GM13977 (cell line): ENCODE results near the gene NIPBL.
"Not testable (repeated sequence)": the region's sequence is repeated elsewhere in the genome, so short reads cannot be mapped to it uniquely, and the experiment has no call there.

ENCODE experiments used
- DNase-seq: peaks from one replicate; pipeline ENCODE4 v3.0.0; 2012; ENCODE audit warnings: low spot score
- CTCF ChIP-seq: IDR thresholded peaks from 2 replicates; pipeline ENCODE4 v1.5.1; 2012; ENCODE audit warnings: mild to moderate bottlenecking, control low read depth; ENCODE audit not compliant: insufficient read depth; ENCODE audit errors: extremely low read depth, missing control alignments
- in situ Hi-C: fragments of 300-500 bp; cut with MboI; formaldehyde crosslinking; loops from one replicate; pipeline ENCODE4 v1.12.0; 2022; ENCODE audit warnings: low sequenced_read_pairs, low pct_unique_long_range_greater_than_20kb, mixed read lengths, inconsistent platforms; ENCODE audit not compliant: unreplicated experiment

The NIPBL gene

GRCh38 chr5:36885149-36885548 is 8.6 kb downstream of the NIPBL start:
- DNase-seq = no peak
- no peak for TF ChIP-seq CTCF
- in situ Hi-C loops = no loop called here

GRCh38 chr5:36885566-36886485 is 9.3 kb downstream of the NIPBL start:
- in situ Hi-C loops = no loop called here
- DNase-seq = no peak
- no peak for TF ChIP-seq CTCF

- no peak for DNase-seq
- in situ Hi-C loops = no loop called here
- TF ChIP-seq CTCF = no peak
Observed at GRCh38 chr5:36886791-36887190, 10.2 kb downstream of the NIPBL start.

GRCh38 chr5:36887532-36887931 is 11.0 kb downstream of the NIPBL start:
- in situ Hi-C loops = no loop called here
- no peak for TF ChIP-seq CTCF
- no peak for DNase-seq

- in situ Hi-C loops = no loop called here
- DNase-seq = no peak
Observed at GRCh38 chr5:36888303-36888702, 11.7 kb downstream of the NIPBL start.

GRCh38 chr5:36889264-36889663 is 12.7 kb downstream of the NIPBL start:
- no peak for TF ChIP-seq CTCF
- no peak for DNase-seq
- in situ Hi-C loops = no loop called here

More at GRCh38 chr5:36888303-36888702, 11.7 kb downstream of the NIPBL start:
- TF ChIP-seq CTCF = no peak

- in situ Hi-C loops = no loop called here
- no peak for TF ChIP-seq CTCF
- no peak for DNase-seq
Observed at GRCh38 chr5:36891266-36891665, 14.7 kb downstream of the NIPBL start.

GRCh38 chr5:36892085-36892830 is 15.7 kb downstream of the NIPBL start:
- DNase-seq, in situ Hi-C loops: not testable (repeated sequence)
